ENCODE data around the gene MRPS9. TPM values are rescaled to one million over a fixed set of nuclear protein-coding genes. Genes with fewer than 3 reads are reported as not detected.

MRPS9 gene
- total RNA-seq, 1 donor from 2014 or later = 24.5 TPM

GRCh38 chr2:105078906-105079495, 41.1 kb downstream of the MRPS9 start:
- DNase-seq (ENCODE audit: low spot score) = no peak

- no peak for DNase-seq (ENCODE audit: low spot score)
Observed at GRCh38 chr2:105080461-105080860, 42.6 kb downstream of the MRPS9 start.

GRCh38 chr2:105081006-105081601, 43.2 kb downstream of the MRPS9 start:
- no peak for DNase-seq (ENCODE audit: low spot score)

- DNase-seq (ENCODE audit: low spot score) = no peak
Observed at GRCh38 chr2:105082107-105082506, 44.2 kb downstream of the MRPS9 start.

GRCh38 chr2:105085525-105085924, 47.7 kb downstream of the MRPS9 start:
- no peak for DNase-seq (ENCODE audit: low spot score)

- DNase-seq (ENCODE audit: low spot score) = no peak
Observed at GRCh38 chr2:105087273-105087672, 49.4 kb downstream of the MRPS9 start.

GRCh38 chr2:105090091-105090490, 52.2 kb downstream of the MRPS9 start:
- DNase-seq (ENCODE audit: low spot score) = no peak

GRCh38 chr2:105092797-105093196, 54.9 kb downstream of the MRPS9 start:
- DNase-seq (ENCODE audit: low spot score) = no peak

- DNase-seq (ENCODE audit: low spot score) = no peak
Observed at GRCh38 chr2:105099153-105099552, 61.3 kb downstream of the MRPS9 start.

GRCh38 chr2:105100046-105100840, 62.4 kb downstream of the MRPS9 start:
- no peak for DNase-seq (ENCODE audit: low spot score)

- DNase-seq (ENCODE audit: low spot score) = no peak
Observed at GRCh38 chr2:105102001-105102400, 64.1 kb downstream of the MRPS9 start.

- no peak for DNase-seq (ENCODE audit: low spot score)
Observed at GRCh38 chr2:105102963-105103421, 65.1 kb downstream of the MRPS9 start.

- DNase-seq (ENCODE audit: low spot score) = no peak
Observed at GRCh38 chr2:105103481-105103880, 65.6 kb downstream of the MRPS9 start.

GRCh38 chr2:105104208-105104731, 66.4 kb downstream of the MRPS9 start:
- DNase-seq (ENCODE audit: low spot score) = no peak

- no peak for DNase-seq (ENCODE audit: low spot score)
Observed at GRCh38 chr2:105110295-105110829, 72.5 kb downstream of the MRPS9 start.

- no peak for DNase-seq (ENCODE audit: low spot score)
Observed at GRCh38 chr2:105111365-105112150, 73.7 kb downstream of the MRPS9 start.

GRCh38 chr2:105112345-105112744, 74.5 kb downstream of the MRPS9 start:
- DNase-seq (ENCODE audit: low spot score) = no peak

- no peak for DNase-seq (ENCODE audit: low spot score)
Observed at GRCh38 chr2:105113616-105114291, 75.9 kb downstream of the MRPS9 start.

- no peak for DNase-seq (ENCODE audit: low spot score)
Observed at GRCh38 chr2:105114551-105114950, 76.7 kb downstream of the MRPS9 start.

GRCh38 chr2:105116348-105116747, 78.5 kb downstream of the MRPS9 start:
- no peak for DNase-seq (ENCODE audit: low spot score)

- DNase-seq (ENCODE audit: low spot score) = no peak
Observed at GRCh38 chr2:105117565-105117964, 79.7 kb downstream of the MRPS9 start.

Data from ureter (tissue), 1 donor.